Stomach (tissue), 4 donors: ENCODE results near the gene RALGDS.

ENCODE experiments used
- CTCF ChIP-seq, 7 experiments: fragments of 450-650 bp in 4 of 7; fragments of 200-600 bp in 3 of 7; sonication (generic) in 3 of 7; IDR thresholded peaks; one replicate each; pipeline ENCODE4 v1.5.1; 2016 to 2019; ENCODE audit warnings: antibody characterized with exemption in 7 of 7, control low read depth in 2 of 7, mild to moderate bottlenecking in 1 of 7
- POLR2A ChIP-seq, 4 donors: fragments of 450-650 bp; IDR thresholded peaks; one replicate each; pipeline ENCODE4 v1.6.1; 2016; ENCODE audit warnings: antibody characterized with exemption in 4 of 4, control low read depth in 2 of 4, mild to moderate bottlenecking in 1 of 4, moderate library complexity in 1 of 4
- POLR2AphosphoS5 ChIP-seq, 3 donors: sonication (generic); formaldehyde crosslinking; IDR thresholded peaks; one replicate each; pipeline ENCODE4 v1.6.1; 2016; ENCODE audit warnings: antibody characterized with exemption in 3 of 3

GRCh38 chr9:133064241-133065069 is 56.6 kb downstream of the RALGDS start:
- TF ChIP-seq CTCF (IDR thresholded peaks at IDR 0.05) (no peak), POLR2A (IDR thresholded peaks at IDR 0.05) (no peak), POLR2AphosphoS5 (IDR thresholded peaks at IDR 0.05) (no peak)
